Measurements from ENCODE around the gene DRD2.
"Not testable (repeated sequence)": the region's sequence is repeated elsewhere in the genome, so short reads cannot be mapped to it uniquely, and the experiment has no call there.

DRD2 gene

GRCh38 chr11:113475160-113475761 is at the start of gene DRD2:
TSS of gene DRD2 (minus strand) at chr11:113475398. CDS start at chr11:113424651, 50,747 bp downstream.
- DNase-seq (ENCODE audit: low read depth in 2 of 3, low spot score in 2 of 3): no peak

DNA sequence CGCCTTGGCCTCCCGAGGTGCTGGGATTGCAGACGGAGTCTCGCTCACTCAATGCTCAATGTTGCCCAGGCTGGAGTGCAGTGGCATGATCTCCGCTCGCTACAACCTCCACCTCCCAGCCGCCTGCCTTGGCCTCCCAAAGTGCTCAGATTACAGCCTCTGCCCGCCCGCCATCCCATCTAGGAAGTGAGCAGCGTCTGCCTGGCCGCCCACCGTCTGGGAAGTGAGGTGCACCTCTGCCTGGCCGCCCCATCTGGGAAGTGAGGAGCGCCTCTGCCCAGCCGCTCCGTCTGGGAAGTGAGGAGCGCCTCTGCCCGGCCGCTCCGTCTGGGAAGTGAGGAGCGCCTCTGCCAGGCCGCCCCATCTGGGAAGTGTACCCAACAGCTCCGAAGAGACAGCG is 48.7 kb upstream of the DRD2 start:
- not testable (repeated sequence) for DNase-seq (ENCODE audit: low read depth in 2 of 3, low spot score in 2 of 3)

DNA sequence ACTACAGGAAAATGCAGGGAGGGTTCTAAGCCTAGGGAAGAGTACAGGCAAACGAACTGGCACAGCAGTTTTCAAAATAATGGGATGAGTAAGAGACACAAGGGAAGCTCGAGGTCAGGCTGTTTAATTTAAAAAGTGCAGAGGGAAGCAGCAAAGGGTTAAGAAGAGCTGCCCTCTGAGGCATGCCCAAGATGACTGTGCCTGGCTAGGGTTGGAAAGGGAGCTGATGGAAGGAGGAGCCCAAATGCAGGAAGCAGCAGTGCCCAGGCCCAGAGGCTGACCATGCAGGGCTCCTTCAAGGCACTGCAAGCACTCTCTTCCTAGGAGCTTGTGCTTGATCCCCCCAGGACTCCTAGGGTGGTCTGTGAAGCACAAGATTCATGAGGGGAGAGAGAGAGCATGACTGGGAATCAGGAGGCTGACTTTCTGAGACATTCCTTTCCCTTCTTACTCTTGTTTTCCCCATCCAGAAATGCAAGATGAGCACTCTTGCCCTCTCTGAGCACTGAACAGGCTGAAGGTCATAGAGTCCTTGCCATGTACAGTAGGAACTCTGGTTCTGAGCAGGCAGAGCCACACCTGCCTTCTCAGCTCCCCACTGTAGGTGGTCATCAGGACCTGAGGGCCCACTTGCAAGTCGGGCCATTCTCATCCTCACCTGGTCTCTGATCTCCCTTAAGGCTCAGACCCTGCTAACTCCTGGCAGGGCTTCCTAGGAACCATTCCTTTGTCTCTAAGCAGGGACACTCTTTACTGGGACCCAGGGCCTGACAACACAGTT is 46.7 kb upstream of the DRD2 start:
- DNase-seq (ENCODE audit: low read depth in 2 of 3, low spot score in 2 of 3): no peak

- DNase-seq (ENCODE audit: low read depth in 2 of 3, low spot score in 2 of 3): no peak
Observed at GRCh38 chr11:113519989-113520613, 44.9 kb upstream of the DRD2 start.

GRCh38 chr11:113518716-113519495 is 43.7 kb upstream of the DRD2 start:
- DNase-seq (ENCODE audit: low read depth in 2 of 3, low spot score in 2 of 3): no peak

- no peak for DNase-seq (ENCODE audit: low read depth in 2 of 3, low spot score in 2 of 3)
Observed at GRCh38 chr11:113517361-113517760, 42.2 kb upstream of the DRD2 start.

DNA sequence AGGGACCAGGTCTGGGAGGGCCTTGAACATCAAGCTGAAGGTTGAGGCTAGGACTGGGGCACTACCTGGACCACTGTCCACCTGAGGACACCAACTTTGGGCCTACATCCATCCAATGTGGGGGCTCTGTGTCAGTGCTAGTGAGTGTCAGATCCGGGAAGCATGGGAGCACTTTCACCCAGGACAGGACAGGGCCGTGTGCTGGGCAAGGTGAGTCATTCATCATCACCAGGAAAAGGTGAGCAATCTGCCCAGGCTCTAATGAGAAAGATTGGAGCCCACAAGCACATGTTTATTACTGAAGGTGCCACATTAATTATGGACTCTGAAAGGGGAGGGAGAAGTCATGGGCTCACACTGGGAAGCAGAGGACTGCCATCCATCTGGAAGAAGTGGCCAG is 39.7 kb upstream of the DRD2 start:
- no peak for DNase-seq (ENCODE audit: low read depth in 2 of 3, low spot score in 2 of 3)

GRCh38 chr11:113507341-113507740 is 32.1 kb upstream of the DRD2 start:
- no peak for DNase-seq (ENCODE audit: low read depth in 2 of 3, low spot score in 2 of 3)

GRCh38 chr11:113506893-113507292 is 31.7 kb upstream of the DRD2 start:
- no peak for DNase-seq (ENCODE audit: low read depth in 2 of 3, low spot score in 2 of 3)

DNA sequence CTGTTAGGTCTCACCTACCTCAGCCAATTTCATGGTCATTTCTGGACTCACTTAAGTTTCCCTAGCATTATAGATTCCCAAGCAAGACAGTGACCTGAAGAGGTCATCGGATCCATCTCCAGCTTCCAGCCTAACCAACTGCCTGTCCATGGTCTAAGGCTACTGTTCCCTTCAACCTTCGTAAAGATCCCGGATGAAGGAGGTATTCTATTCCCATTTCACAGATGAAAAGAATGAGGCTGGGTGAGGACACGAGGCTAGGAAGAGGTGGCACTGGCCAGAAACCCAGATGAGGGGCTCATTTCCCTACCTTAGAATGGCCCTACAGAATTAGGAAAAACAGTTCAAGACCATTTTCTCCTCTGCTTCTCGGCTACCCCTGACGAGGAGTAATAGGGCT is 31.3 kb upstream of the DRD2 start:
- DNase-seq (ENCODE audit: low read depth in 2 of 3, low spot score in 2 of 3): no peak

- no peak for DNase-seq (ENCODE audit: low read depth in 2 of 3, low spot score in 2 of 3)
Observed at GRCh38 chr11:113505541-113506375, 30.6 kb upstream of the DRD2 start.

DNA sequence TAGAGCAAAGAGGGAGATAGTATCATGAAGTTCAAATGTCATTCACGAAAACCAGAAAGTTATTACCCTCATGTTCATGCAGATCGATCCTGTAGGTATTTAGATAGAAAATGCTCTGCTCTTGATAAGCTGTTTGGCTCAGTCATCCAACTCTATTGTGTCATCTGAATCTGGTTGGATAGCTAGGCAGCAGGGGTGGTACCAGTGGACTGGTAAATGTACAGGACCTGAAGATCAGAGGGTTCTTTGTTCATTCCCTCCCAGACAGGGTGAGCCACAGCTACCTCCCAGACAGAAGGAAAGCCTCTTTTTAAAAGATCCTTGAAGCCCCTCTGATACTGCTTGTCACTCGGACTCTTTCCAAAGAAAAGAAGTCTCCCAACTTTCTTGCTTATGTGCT is 29.8 kb upstream of the DRD2 start:
- no peak for DNase-seq (ENCODE audit: low read depth in 2 of 3, low spot score in 2 of 3)

DNA sequence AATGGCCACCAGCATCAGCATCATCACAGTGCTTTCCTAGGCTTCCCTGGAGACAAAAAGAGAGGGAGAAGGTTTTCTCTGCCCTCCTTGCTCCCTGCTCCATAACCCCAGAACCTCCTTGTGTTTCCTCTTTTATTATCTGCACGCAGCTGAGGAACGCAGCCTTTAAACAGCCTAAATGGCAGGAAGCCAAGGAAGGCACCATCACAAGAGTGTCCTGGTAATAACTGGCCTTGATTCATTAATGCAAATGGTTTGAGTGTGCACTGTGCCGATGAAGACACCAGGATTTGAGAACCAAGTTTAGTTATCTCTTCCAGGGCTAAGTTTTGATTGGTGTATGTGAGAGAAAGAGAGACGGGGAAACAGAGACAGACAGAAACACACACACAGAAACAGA is 29.4 kb upstream of the DRD2 start:
- no peak for DNase-seq (ENCODE audit: low read depth in 2 of 3, low spot score in 2 of 3)

DNA sequence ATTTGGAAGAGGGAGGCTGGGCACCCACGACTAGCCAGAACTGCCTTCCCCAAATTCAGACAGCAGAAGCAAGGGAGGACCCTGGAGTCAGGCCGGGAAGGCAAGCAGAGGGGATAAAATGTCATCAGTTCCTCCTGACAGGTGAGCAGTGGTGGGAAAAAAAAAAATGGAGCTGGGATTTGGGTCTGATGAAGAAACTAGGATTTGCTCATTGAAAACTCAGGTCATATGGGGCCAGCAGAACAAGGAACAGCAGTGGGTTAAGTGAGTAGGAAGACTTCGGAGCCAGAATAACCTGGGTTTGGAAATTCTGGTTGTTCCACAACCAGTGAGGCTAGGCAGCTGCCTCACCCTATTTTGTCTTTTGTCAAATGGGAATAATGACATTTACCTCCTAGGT is 28.9 kb upstream of the DRD2 start:
- no peak for DNase-seq (ENCODE audit: low read depth in 2 of 3, low spot score in 2 of 3)

GRCh38 chr11:113497066-113497910 is 22.1 kb upstream of the DRD2 start:
- DNase-seq (ENCODE audit: low read depth in 2 of 3, low spot score in 2 of 3): no peak

DNA sequence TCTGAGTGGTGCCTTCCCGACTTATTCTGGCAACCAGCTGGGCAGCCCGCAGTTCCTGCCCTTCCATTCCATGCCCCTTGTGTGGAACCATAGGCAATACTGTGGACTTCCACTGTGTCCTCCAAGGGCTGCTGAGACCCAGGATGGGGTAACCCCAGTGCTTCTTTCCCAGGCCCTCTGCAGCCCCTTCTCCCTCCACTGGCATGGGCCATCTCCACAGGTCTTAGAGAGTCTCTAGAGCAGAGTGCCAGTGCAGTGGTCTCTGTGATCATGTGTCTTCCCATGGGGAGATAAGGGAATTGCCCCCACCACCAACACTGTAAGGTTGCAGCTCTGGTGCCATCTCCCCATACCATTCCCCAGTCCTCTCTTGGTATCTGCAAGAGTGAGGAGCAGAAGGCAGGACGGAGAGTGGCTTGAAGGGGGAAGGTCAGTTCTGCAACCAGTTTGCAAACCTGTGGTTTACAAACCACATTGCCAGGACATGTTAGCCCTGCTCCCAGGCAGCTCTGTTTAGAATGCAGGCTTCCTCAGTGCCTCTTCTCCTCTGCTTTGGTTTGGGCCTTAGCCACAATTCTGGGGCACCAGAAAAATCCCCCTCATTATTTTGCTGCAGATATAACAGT is 20.9 kb upstream of the DRD2 start:
- DNase-seq (ENCODE audit: low read depth in 2 of 3, low spot score in 2 of 3): no peak

GRCh38 chr11:113494021-113494420 is 18.8 kb upstream of the DRD2 start:
- DNase-seq (ENCODE audit: low read depth in 2 of 3, low spot score in 2 of 3): no peak

- no peak for DNase-seq (ENCODE audit: low read depth in 2 of 3, low spot score in 2 of 3)
Observed at GRCh38 chr11:113493206-113493605, 18.0 kb upstream of the DRD2 start.

- DNase-seq (ENCODE audit: low read depth in 2 of 3, low spot score in 2 of 3): no peak
Observed at GRCh38 chr11:113488931-113489351, 13.7 kb upstream of the DRD2 start.

Data from activated CD8-positive, alpha-beta memory T cell treated with anti-CD3 and anti-CD28 coated beads for 48 hours (primary cell).